H4 (cell line): ENCODE data around the gene ANKRD65. TPM values are rescaled to one million over a fixed set of nuclear protein-coding genes. Genes with fewer than 3 reads are reported as not detected.

Experiments used
- DNase-seq: peaks from one replicate; pipeline ENCODE4 v3.0.0-alpha.2; 2015; ENCODE audit warnings: low spot score
- total RNA-seq: library from RNA; depleted of rRNA; stranded (reverse); fragments of >200 nt; shearing (Covaris generic); gene quantifications from 2 replicates; pipeline ENCODE4 v1.2.3, GENCODE V29; 2014

Gene ANKRD65
- total RNA-seq, 1 experiment from 2014 or later, result not detected

- no peak for DNase-seq
Measured at GRCh38 chr1:1442069-1442770, 21.1 kb upstream of the ANKRD65 start.

- no peak for DNase-seq
Measured at GRCh38 chr1:1441002-1441888, 20.2 kb upstream of the ANKRD65 start.

GRCh38 chr1:1440262-1441001, 19.4 kb upstream of the ANKRD65 start:
- DNase-seq, result no peak

- no peak for DNase-seq
Measured at GRCh38 chr1:1439546-1440261, 18.6 kb upstream of the ANKRD65 start.

GRCh38 chr1:1438531-1439381, 17.7 kb upstream of the ANKRD65 start:
- no peak for DNase-seq

- DNase-seq, result no peak
Measured at GRCh38 chr1:1437904-1438376, 16.9 kb upstream of the ANKRD65 start.

GRCh38 chr1:1437033-1437903, 16.2 kb upstream of the ANKRD65 start:
- DNase-seq, result no peak

GRCh38 chr1:1436630-1437032, 15.6 kb upstream of the ANKRD65 start:
- DNase-seq, result no peak

GRCh38 chr1:1435911-1436629, 15.0 kb upstream of the ANKRD65 start:
- DNase-seq, result no peak

GRCh38 chr1:1435106-1435903, 14.2 kb upstream of the ANKRD65 start, which contains the start of gene VWA1:
TSS of gene VWA1 (plus strand) at chr1:1435690. CDS start at chr1:1435749, 59 bp downstream.
- no peak for DNase-seq

GRCh38 chr1:1434824-1435105, 13.7 kb upstream of the ANKRD65 start:
- no peak for DNase-seq

- DNase-seq, result no peak
Measured at GRCh38 chr1:1434131-1434823, 13.2 kb upstream of the ANKRD65 start.

GRCh38 chr1:1433804-1434130, 12.7 kb upstream of the ANKRD65 start:
- DNase-seq, result no peak

GRCh38 chr1:1432951-1433803, 12.1 kb upstream of the ANKRD65 start:
- no peak for DNase-seq

GRCh38 chr1:1432274-1432950, 11.3 kb upstream of the ANKRD65 start:
- no peak for DNase-seq

- no peak for DNase-seq
Measured at GRCh38 chr1:1431845-1432273, 10.8 kb upstream of the ANKRD65 start.
